HAP-1 (cell line): ENCODE results near the gene MDFI.

ENCODE experiments used
- DNase-seq, 2 experiments: peaks; one replicate each; pipeline ENCODE4 v3.0.0-alpha.2; 2016 to 2020; ENCODE audit warnings: low spot score in 2 of 2
- H3K27me3 ChIP-seq: fragments of 250-450 bp; sonication (Bioruptor Pico); 2 replicates; pipeline ENCODE4 v1.5.1; 2020; ENCODE audit warnings: low read depth, mild to moderate bottlenecking, moderate library complexity
- H3K36me3 ChIP-seq: fragments of 250-450 bp; sonication (Bioruptor Pico); replicated peaks from 2 replicates; pipeline ENCODE4 v1.5.1; 2020; ENCODE audit warnings: mild to moderate bottlenecking
- H3K4me1 ChIP-seq: fragments of 250-450 bp; sonication (Bioruptor Pico); 2 replicates; pipeline ENCODE4 v1.5.1; 2020; ENCODE audit warnings: mild to moderate bottlenecking
- H3K4me3 ChIP-seq: fragments of 250-450 bp; sonication (Bioruptor Pico); 2 replicates; pipeline ENCODE4 v1.5.1; 2020; ENCODE audit warnings: mild to moderate bottlenecking, moderate library complexity
- H3K9me3 ChIP-seq: fragments of 250-450 bp; sonication (Bioruptor Pico); 2 replicates; pipeline ENCODE4 v1.5.1; 2020; ENCODE audit warnings: mild to moderate bottlenecking, moderate library complexity
- in situ Hi-C: fragments of 300-500 bp; cut with MboI; formaldehyde crosslinking; loops from 3 replicates; pipeline ENCODE4 v1.14.3; 2020; ENCODE audit warnings: low sequenced_read_pairs, inconsistent platforms, mixed read lengths

The MDFI gene

DNA sequence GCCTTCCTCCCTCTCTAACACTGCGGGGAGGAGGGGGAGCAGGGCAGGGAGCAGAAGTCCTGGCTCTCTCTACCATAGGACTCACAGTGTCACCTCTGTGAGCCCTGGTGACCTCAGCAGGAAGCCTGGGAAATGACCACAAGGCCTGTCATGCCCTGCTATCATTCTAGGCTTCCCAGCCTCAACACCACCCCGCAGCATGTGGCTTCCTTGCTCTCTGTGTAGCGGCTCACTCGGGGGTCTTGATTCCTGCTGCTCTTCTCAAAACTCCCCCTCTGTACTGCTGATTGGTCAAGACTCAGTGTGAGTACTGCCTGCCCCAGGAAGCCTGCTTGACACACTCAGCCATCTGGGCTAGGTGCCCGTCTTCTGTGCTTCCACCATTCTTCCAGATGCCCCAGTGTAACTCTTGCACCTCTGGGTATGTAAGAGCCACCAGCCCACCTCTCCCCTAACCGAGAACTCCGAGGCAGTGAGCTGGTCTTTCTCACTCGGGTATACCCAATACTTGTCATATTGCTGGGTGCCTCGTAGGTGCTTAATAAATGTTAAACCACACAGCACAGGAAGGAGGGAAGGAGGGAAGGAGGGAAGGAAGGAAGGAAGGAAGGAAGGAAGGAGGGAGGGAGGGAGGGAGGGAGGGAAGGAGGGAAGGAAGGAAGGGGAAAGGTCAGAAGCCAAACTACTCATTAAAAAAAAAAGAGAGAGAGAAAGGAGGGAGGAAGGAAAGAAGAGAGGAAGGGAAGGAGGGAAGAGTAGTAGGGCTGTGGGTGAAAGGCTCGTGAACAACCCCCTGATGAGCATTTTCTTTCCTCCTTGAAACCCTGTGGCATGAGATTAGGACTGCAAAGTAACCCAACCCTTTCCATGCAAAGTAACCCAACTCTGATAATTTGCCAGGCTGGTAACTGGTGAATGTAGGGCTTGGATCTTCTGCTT, 5.0 kb downstream of the MDFI start:
- H3K4me1 ChIP-seq: 0 out of 2 replicates have a peak, but pooled peaks cover 3% of the 10 kb centered on the region
- in situ Hi-C loops: no loop called here

DNA sequence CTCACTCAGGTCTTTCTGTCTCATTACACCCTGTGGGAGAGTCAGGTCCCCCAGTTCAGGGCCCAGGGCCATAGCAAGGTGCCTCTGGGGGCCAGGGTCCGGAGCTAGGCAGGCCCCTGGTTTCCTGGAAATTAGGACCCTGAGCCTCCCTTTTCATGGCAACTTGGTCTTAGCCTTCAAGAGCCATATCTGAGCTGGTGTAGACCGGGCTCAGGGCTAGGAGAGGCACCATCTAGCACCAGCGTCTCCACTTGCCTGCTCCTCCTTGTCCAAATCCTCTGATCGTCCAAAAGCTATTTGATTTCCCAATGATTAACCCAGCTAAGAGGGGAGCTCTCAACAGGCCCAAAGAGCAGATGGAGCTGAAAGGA, 5.6 kb downstream of the MDFI start:
- H3K27me3 ChIP-seq: no peaks in the 10 kb centered on the region
- in situ Hi-C loops: no loop called here

More for the DNA sequence above, 5.0 kb downstream of the MDFI start:
- Histone ChIP-seq H3K27me3 (no peaks in the 10 kb centered on the region), H3K9me3 (no peaks in the 10 kb centered on the region), H3K36me3 (peaks cover 11% of the 10 kb centered on the region), H3K4me3 (no peak overlapping the region)
- DNase-seq: no peak

DNA sequence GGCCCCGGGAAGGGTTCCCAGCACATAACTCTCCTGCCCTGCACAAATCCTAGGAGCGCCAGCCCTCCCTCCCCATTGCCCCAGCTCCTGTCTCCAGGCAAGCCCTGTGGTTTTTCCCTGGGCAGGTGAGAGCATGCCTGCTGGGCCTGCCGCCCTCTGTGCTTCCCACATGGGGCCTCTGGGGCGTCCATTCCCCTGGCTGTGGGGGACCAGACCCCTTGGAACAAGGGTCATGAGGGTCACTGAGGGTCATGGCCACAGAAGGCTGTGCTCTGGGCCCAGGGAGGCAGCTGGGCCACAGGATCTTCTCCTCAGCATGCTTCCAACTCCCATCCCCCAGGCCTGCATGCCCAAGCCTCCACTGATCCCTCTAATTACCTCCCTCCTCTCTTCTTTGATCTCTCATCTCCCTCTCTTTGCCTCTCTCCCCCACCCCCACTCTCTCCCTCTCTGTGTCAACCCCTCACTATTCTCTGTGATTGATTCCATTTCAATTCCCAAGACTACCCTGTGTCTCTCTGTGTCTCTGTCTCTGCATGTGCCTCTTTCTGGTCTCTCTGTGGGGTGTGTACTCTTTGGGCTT, 6.1 kb downstream of the MDFI start:
- Histone ChIP-seq H3K9me3 (no peaks in the 10 kb centered on the region), H3K4me3 (no peak overlapping the region), H3K4me1 (0 out of 2 replicates have a peak, but pooled peaks cover 3% of the 10 kb centered on the region), H3K36me3 (peaks cover 16% of the 10 kb centered on the region), H3K27me3 (no peaks in the 10 kb centered on the region)
- in situ Hi-C loops: no loop called here
- DNase-seq: no peak

More for the DNA sequence above, 5.6 kb downstream of the MDFI start:
- Histone ChIP-seq H3K4me1 (0 out of 2 replicates have a peak, but pooled peaks cover 3% of the 10 kb centered on the region), H3K9me3 (no peaks in the 10 kb centered on the region), H3K36me3 (peaks cover 13% of the 10 kb centered on the region), H3K4me3 (no peak overlapping the region)
- DNase-seq: no peak

DNA sequence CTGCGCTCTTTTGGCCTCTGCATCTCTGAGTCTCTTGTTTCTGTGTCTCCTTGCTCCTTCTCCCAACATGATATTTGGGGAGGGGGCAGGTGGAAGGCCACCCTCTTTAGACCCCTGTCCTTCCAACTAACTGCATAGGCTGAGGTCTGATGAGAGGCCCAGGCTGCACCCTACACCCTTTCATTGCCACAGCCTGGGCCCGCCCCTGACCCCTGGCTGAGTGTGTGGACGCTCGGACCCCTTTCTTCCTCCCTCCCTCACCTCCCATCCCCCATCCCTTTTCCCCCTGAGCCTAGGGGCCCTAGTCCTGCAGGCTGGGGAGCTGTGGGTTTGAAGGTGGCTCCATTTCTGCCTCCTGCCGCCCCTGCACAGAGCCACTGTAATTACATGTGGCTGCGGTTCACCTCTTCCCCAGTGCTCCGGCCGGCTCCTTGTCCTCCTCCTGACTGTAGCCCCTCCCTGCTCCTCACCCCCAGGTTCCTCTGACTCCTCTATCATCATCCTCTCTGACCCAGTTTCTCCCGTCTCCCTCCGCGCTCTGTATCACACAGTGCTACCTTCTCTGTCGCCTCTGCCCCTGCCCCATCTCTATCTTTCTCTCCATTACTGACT, 6.8 kb downstream of the MDFI start:
- H3K9me3 ChIP-seq: no peaks in the 10 kb centered on the region
- no peak for DNase-seq
- H3K27me3 ChIP-seq: no peaks in the 10 kb centered on the region
- in situ Hi-C loops: no loop called here
- H3K4me1 ChIP-seq: 0 out of 2 replicates have a peak, but pooled peaks cover 3% of the 10 kb centered on the region
- H3K36me3 ChIP-seq: peaks cover 22% of the 10 kb centered on the region
- no peak overlapping the region for H3K4me3 ChIP-seq

DNA sequence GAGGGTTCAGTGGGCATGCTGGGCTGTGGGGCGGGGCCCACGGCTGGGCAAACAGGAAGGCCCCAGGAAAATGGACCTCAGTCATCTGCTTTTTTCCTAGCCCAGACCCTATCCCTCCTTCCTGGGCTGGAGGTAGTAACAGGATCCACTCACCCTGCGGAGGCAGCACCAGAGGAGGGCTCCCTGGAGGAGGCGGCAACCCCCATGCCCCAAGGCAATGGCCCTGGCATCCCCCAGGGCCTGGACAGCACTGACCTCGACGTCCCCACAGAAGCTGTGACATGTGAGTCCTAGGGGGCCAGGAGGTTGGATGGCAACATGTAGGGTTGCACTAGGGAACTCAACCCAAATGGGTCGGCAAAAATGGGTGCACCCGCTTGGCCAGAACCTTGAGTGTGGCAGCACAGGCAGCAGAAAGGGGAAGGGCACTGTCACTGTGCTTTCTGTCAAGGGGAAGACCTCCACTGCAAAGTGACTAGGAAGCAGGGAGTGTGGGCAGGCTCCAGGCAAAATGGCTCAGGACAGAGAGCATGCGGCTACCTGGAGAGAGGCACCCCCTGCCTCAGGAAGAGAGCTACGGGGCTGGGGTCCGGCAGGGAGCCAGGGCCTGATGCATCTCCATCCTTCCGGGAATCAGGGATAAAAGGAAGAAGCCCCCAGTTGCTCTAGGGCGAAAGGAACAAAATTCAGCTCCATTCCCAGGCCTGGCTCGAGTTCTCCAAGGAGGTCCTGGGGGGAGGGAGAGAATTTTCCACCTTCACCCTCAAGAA, 7.9 kb downstream of the MDFI start:
- Histone ChIP-seq H3K4me3 (no peak overlapping the region), H3K4me1 (0 out of 2 replicates have a peak, but pooled peaks cover 3% of the 10 kb centered on the region), H3K27me3 (no peaks in the 10 kb centered on the region), H3K9me3 (no peaks in the 10 kb centered on the region), H3K36me3 (peaks cover 29% of the 10 kb centered on the region)
- DNase-seq: no peak
- in situ Hi-C loops: no loop called here

DNA sequence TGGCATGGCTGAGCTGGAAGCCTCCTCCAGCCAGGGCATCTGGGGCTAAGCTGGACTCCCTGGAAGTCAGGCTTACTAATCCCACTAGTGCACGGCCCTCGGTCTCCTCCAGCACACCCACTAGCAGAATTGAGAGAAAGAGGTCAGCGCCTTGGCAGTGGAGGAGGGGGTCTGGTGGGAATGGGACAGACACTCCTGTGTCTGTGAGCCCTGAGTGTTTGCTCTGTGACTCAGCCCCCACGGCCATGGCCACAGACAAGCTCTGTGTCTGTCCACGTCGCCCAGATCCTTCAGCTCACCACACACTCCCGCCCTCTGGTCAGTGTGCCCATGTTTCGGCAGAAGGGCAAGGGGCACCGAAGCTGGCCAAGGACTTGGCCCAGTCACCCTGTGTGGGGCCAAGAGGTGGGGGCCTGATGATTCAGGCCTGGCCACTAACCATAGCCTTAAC, 8.8 kb downstream of the MDFI start:
- DNase-seq: no peak
- 0 out of 2 replicates have a peak, but pooled peaks cover 3% of the 10 kb centered on the region for H3K4me1 ChIP-seq
- no peaks in the 10 kb centered on the region for H3K9me3 ChIP-seq
- no peak overlapping the region for H3K4me3 ChIP-seq
- H3K36me3 ChIP-seq: peaks cover 33% of the 10 kb centered on the region
- no peaks in the 10 kb centered on the region for H3K27me3 ChIP-seq
- in situ Hi-C loops: no loop called here

DNA sequence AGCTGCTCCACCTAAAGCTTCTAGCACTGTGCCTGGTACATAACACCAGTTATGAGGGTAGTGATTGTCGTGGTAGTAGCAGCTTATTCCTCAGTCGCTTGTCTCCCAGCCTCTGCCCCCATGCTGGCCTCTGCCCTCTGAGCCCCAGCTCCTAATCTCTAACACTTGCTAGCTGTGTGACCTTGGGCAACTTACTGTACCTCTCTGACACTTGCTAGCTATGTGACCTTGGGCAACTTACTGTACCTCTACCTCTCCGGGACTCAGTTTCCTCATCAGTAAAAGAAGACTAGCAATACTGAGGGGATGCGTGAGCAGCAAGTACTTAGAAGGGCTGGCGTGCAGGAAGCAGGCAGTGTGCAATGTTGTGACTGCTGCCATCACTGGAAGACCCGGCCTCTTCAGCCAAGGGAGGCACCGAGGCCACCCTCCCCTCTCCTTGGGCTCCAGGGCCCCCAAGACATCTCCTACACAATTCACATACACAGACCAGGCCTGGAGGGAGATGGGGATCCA, 9.9 kb downstream of the MDFI start:
- Histone ChIP-seq H3K4me1 (0 out of 2 replicates have a peak, but pooled peaks cover 3% of the 10 kb centered on the region), H3K27me3 (no peaks in the 10 kb centered on the region), H3K9me3 (no peaks in the 10 kb centered on the region), H3K4me3 (no peak overlapping the region), H3K36me3 (peaks cover 36% of the 10 kb centered on the region)
- DNase-seq: no peak
- in situ Hi-C loops: no loop called here

DNA sequence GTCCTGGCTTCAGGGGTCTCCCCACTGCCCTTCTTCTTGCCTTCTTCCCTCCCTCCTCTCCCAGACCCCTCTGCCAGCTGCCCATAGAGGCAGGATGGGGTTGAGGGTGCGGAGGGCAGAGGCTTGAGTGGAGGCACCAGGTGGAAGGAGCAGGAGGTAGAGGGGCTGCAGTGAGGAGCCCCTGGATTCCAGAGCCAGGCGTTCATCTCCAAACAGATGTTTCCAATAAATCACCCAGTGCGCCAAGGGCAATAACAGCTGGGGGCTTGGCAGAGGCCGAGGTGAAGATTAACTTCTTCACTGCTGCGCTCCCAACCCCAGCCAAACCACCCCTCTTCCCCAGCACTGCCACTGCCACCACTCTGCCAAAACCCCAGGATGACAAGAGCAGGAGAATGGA, 10.7 kb downstream of the MDFI start:
- Histone ChIP-seq H3K4me3 (no peak overlapping the region), H3K27me3 (no peaks in the 10 kb centered on the region), H3K9me3 (no peaks in the 10 kb centered on the region), H3K36me3 (peaks cover 36% of the 10 kb centered on the region), H3K4me1 (0 out of 2 replicates have a peak, but pooled peaks cover 3% of the 10 kb centered on the region)
- DNase-seq: no peak
- in situ Hi-C loops: no loop called here

DNA sequence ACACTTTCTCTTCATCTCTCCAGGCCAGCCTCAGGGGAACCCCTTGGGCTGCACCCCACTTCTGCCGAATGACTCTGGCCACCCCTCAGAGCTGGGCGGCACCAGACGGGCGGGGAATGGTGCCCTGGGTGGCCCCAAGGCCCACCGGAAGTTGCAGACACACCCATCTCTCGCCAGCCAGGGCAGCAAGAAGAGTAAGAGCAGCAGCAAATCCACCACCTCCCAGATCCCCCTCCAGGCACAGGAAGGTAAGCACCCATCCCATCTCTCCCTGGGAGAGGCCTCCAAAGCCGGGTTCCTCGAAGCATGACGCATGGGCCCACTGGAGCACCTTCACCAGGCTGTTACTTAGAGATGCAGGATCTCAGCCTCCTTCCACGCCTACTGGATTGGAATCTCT, 11.3 kb downstream of the MDFI start:
- peaks cover 36% of the 10 kb centered on the region for H3K36me3 ChIP-seq
- DNase-seq: no peak
- no peak overlapping the region for H3K4me3 ChIP-seq
- in situ Hi-C loops: no loop called here
- no peaks in the 10 kb centered on the region for H3K4me1 ChIP-seq
- no peaks in the 10 kb centered on the region for H3K27me3 ChIP-seq
- no peaks in the 10 kb centered on the region for H3K9me3 ChIP-seq

DNA sequence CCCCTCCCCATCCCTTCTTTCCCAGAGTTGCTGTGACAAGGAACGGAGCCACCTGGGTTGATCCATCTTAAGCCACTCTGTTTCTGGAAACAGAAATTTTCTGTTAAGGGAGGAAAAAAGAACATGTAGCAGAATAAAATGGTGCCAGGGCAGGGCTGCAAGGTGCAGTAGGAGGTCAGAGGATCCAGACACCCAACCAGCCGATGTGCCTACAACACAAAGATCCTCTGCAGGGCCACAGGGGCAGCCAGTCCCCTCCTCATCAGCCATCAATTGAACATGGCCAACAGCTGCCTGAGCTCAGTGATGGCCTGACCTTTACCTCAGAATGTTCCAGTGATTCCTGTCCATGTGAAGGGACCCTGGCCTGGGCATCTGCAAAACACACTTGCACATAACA, 11.9 kb downstream of the MDFI start:
- no peak overlapping the region for H3K4me3 ChIP-seq
- H3K4me1 ChIP-seq: no peaks in the 10 kb centered on the region
- no peaks in the 10 kb centered on the region for H3K27me3 ChIP-seq
- no peaks in the 10 kb centered on the region for H3K9me3 ChIP-seq
- H3K36me3 ChIP-seq: peaks cover 36% of the 10 kb centered on the region
- in situ Hi-C loops: no loop called here
- no peak for DNase-seq

DNA sequence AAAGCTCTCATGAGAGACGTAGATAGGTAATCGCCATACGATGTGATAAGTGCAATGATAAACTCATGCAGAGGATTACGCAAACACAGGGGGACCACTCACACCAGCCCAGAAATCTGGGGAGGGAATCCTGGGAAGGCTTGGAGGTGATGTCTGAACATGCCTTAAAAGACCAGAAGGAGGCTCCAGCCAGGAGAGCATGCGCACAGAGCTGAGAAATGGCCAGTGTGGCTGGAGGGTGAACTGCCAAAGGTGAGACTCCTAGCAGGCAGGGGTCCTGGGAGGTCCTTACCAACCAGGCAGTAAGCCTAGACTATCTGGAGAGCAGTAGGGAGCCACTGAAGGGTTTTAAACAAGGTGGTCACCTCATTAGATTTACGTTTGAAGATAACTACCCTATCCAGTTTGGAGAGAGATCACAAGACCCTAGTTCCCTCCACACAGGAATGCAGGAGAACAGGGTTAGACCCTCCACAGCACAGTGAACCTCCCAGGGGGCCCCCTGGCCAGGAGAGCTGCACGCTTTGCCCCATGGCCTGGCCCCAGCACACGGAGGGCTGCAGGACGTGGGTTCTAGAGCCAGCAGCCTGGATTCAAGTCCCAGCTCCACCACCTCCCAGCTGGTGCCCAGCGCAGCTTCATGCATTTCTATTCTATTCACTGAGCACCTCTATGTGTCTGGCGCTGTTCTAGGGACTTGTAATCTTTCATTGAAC, 13.1 kb downstream of the MDFI start:
- Histone ChIP-seq H3K27me3 (no peaks in the 10 kb centered on the region), H3K4me1 (no peaks in the 10 kb centered on the region), H3K9me3 (no peaks in the 10 kb centered on the region), H3K36me3 (peaks cover 32% of the 10 kb centered on the region), H3K4me3 (no peak overlapping the region)
- in situ Hi-C loops: no loop called here
- no peak for DNase-seq

DNA sequence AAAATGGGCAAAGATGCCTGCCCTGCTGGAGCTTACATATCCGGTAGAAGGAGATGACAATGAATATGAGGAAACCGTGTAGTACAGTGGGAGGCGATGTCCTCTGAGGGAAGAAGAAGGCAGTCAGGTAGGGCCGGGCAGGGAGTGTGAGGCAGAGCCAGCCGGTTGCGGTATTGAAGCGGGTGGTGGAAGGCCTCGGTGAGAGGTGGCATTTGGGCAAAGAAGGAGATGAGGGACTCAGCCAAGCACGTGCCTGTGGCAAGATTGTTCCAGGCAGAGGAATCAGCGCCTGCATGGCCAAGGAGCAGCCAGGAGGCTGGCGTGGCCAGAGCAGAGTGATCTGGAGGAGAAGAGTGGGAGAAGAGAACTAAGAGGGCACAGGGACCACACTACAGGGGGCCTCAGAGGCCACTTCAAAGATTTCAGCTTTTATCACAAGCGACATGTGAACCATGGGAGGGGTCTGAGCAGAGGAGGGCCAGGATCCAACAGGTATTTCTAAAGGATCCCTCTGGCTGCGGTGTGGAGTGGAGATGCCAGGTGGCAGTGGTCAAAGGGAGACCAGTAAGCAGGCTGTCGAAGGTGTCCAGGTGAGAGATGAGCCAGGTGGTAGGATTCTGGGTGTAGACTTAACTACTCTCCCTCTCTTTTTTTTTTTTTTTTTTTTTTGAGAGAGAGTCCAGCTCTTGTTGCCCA, 13.8 kb downstream of the MDFI start:
- Histone ChIP-seq H3K4me1 (no peaks in the 10 kb centered on the region), H3K36me3 (peaks cover 27% of the 10 kb centered on the region), H3K4me3 (no peak overlapping the region), H3K9me3 (no peaks in the 10 kb centered on the region), H3K27me3 (no peaks in the 10 kb centered on the region)
- DNase-seq: no peak
- in situ Hi-C loops: no loop called here
